Smooth muscle cell (in vitro differentiated cells): ENCODE measurements around the gene ANO4. TPM values are rescaled to one million over a fixed set of nuclear protein-coding genes. Genes with fewer than 3 reads are reported as not detected.

Experiments used
- DNase-seq: peaks from one replicate; lab custom pipeline; 2025; ENCODE audit not compliant: unreplicated experiment; lab: John Stamatoyannopoulos, UW
- H2AFZ ChIP-seq: fragments of 200-600 bp; sonication (generic); 2 replicates; pipeline ENCODE4 v1.6.0; 2016; ENCODE audit warnings: antibody characterized with exemption, low read depth, mild to moderate bottlenecking
- H3F3A ChIP-seq: fragments of 200-600 bp; sonication (generic); 2 replicates; pipeline ENCODE4 v1.6.0; 2017; ENCODE audit warnings: antibody characterized with exemption, low read depth
- H3K27ac ChIP-seq: fragments of 200-600 bp; sonication (generic); 2 replicates; pipeline ENCODE4 v1.5.1; 2016; ENCODE audit warnings: low read depth, mild to moderate bottlenecking
- H3K27me3 ChIP-seq: fragments of 200-600 bp; sonication (generic); 2 replicates; pipeline ENCODE4 v1.6.1; 2016; ENCODE audit warnings: low read depth, mild to moderate bottlenecking
- H3K36me3 ChIP-seq: fragments of 200-600 bp; sonication (generic); 2 replicates; pipeline ENCODE4 v1.5.1; 2016; ENCODE audit warnings: low read depth
- H3K4me1 ChIP-seq: fragments of 200-600 bp; sonication (generic); 2 replicates; pipeline ENCODE4 v1.5.1; 2016; ENCODE audit warnings: low read depth
- H3K4me2 ChIP-seq: fragments of 200-600 bp; sonication (generic); 2 replicates; pipeline ENCODE4 v1.6.0; 2016; ENCODE audit warnings: mild to moderate bottlenecking
- H3K4me3 ChIP-seq: fragments of 200-600 bp; sonication (generic); 2 replicates; pipeline ENCODE4 v1.5.1; 2016; ENCODE audit warnings: mild to moderate bottlenecking
- H3K79me2 ChIP-seq: fragments of 200-600 bp; sonication (generic); 2 replicates; pipeline ENCODE4 v1.6.0; 2016; ENCODE audit warnings: low read depth, mild to moderate bottlenecking
- H3K9ac ChIP-seq: fragments of 200-600 bp; sonication (generic); 2 replicates; pipeline ENCODE4 v1.6.0; 2016; ENCODE audit warnings: low read depth
- H3K9me3 ChIP-seq: fragments of 200-600 bp; sonication (generic); replicated peaks from 2 replicates; pipeline ENCODE4 v1.5.1; 2016; ENCODE audit warnings: low read depth
- H4K20me1 ChIP-seq: fragments of 200-600 bp; sonication (generic); 2 replicates; pipeline ENCODE4 v1.6.0; 2016; ENCODE audit warnings: low read depth
- CTCF ChIP-seq: fragments of 200-600 bp; sonication (generic); IDR thresholded peaks from 2 replicates; pipeline ENCODE4 v1.5.1; 2017; ENCODE audit warnings: borderline replicate concordance, mild to moderate bottlenecking, antibody characterized with exemption; ENCODE audit not compliant: insufficient read depth, poor library complexity, severe bottlenecking
- WGBS: methylation state at CpG from one replicate; pipeline ENCODE4 v1.1.7; 2016; ENCODE audit warnings: low lambda C conversion rate; 5-methylcytosine and 5-hydroxymethylcytosine counted together
- polyA plus RNA-seq: library from polyadenylated mRNA; unstranded; fragments of >200 nt; fragmentation: Nextera tagmentation; extraction: Ambion mirVana; gene quantifications from 2 replicates; pipeline ENCODE4 v1.2.1, GENCODE V29; 2016
- total RNA-seq: library from RNA; depleted of rRNA; stranded (reverse); fragments of >200 nt; gene quantifications from 2 replicates; pipeline ENCODE4 v1.2.3, GENCODE V29; 2014

Gene ANO4
- total and polyA plus RNA-seq, 2 experiments from 2014 or later, result 27.3 to 51.7 TPM

GRCh38 chr12:101110866-101111265, 316.3 kb downstream of the ANO4 start:
- no peak overlapping the region for H3K9ac ChIP-seq
- H3K9me3 ChIP-seq, result no peaks in the 10 kb centered on the region
- 99% methylated on average over 3 of the region's 3 CpGs for WGBS
- no peak overlapping the region for H3K27ac ChIP-seq
- DNase-seq, result no peak
- TF ChIP-seq CTCF, result no peak
- H4K20me1 ChIP-seq, result no peaks in the 10 kb centered on the region
- H3K79me2 ChIP-seq, result no peaks in the 10 kb centered on the region
- no peak overlapping the region for H3K4me2 ChIP-seq
- H3F3A ChIP-seq, result no peaks in the 10 kb centered on the region
- H2AFZ ChIP-seq, result no peak overlapping the region
- no peak overlapping the region for H3K4me3 ChIP-seq
- no peaks in the 10 kb centered on the region for H3K36me3 ChIP-seq
- H3K27me3 ChIP-seq, result no peaks in the 10 kb centered on the region
- H3K4me1 ChIP-seq, result no peaks in the 10 kb centered on the region

- H3K9ac ChIP-seq, result no peak overlapping the region
- H3K9me3 ChIP-seq, result no peaks in the 10 kb centered on the region
- 85% methylated on average over 2 of the region's 2 CpGs for WGBS
- H3K27me3 ChIP-seq, result no peaks in the 10 kb centered on the region
- no peaks in the 10 kb centered on the region for H3K79me2 ChIP-seq
- no peak overlapping the region for H3K4me3 ChIP-seq
- no peaks in the 10 kb centered on the region for H3K4me1 ChIP-seq
- no peak for DNase-seq
- H2AFZ ChIP-seq, result no peak overlapping the region
- no peak overlapping the region for H3K4me2 ChIP-seq
- H3F3A ChIP-seq, result no peaks in the 10 kb centered on the region
- no peak overlapping the region for H3K27ac ChIP-seq
- TF ChIP-seq CTCF, result no peak
- H4K20me1 ChIP-seq, result no peaks in the 10 kb centered on the region
- H3K36me3 ChIP-seq, result no peaks in the 10 kb centered on the region
Observed at GRCh38 chr12:101111441-101111840, 316.9 kb downstream of the ANO4 start.

- no peaks in the 10 kb centered on the region for H3K79me2 ChIP-seq
- H3K9ac ChIP-seq, result no peak overlapping the region
- H4K20me1 ChIP-seq, result no peaks in the 10 kb centered on the region
- no peak overlapping the region for H3K4me3 ChIP-seq
- no peak overlapping the region for H3K4me2 ChIP-seq
- no peaks in the 10 kb centered on the region for H3F3A ChIP-seq
- H3K27me3 ChIP-seq, result no peaks in the 10 kb centered on the region
- no peak for DNase-seq
- no peak overlapping the region for H2AFZ ChIP-seq
- no peak overlapping the region for H3K27ac ChIP-seq
- TF ChIP-seq CTCF, result no peak
- no peaks in the 10 kb centered on the region for H3K36me3 ChIP-seq
- WGBS, result 98% methylated on average over 2 of the region's 2 CpGs
- H3K4me1 ChIP-seq, result no peaks in the 10 kb centered on the region
- no peaks in the 10 kb centered on the region for H3K9me3 ChIP-seq
Observed at GRCh38 chr12:101115326-101115725, 320.8 kb downstream of the ANO4 start.

- H2AFZ ChIP-seq, result no peak overlapping the region
- 97% methylated on average over 4 of the region's 4 CpGs for WGBS
Observed at GRCh38 chr12:101116911-101117310, 322.3 kb downstream of the ANO4 start.

More at GRCh38 chr12:101116911-101117310, 322.3 kb downstream of the ANO4 start:
- Histone ChIP-seq H3K9me3 (no peaks in the 10 kb centered on the region), H3K27ac (no peak overlapping the region), H3K4me1 (no peaks in the 10 kb centered on the region), H3K36me3 (peaks cover 8% of the 10 kb centered on the region), H4K20me1 (no peaks in the 10 kb centered on the region), H3K4me3 (no peak overlapping the region), H3K79me2 (no peaks in the 10 kb centered on the region), H3K9ac (no peak overlapping the region), H3K27me3 (no peaks in the 10 kb centered on the region), H3F3A (no peaks in the 10 kb centered on the region), H3K4me2 (no peak overlapping the region)
- TF ChIP-seq CTCF, result no peak
- DNase-seq, result no peak
